ENCODE measurements around the gene MOB3A. TPM values are rescaled to one million over a fixed set of nuclear protein-coding genes. Genes with fewer than 3 reads are reported as not detected.

The MOB3A gene
- total RNA-seq, 1 donor = 36.7 TPM

- no peak for DNase-seq (ENCODE audit: low read depth)
- no peak for TF ChIP-seq CTCF (IDR thresholded peaks at IDR 0.05; ENCODE audit: insufficient read depth, low read depth, low read length)
- H3K4me3 ChIP-seq (ENCODE audit: low read depth, low read length) = no peak overlapping the region
Measured at GRCh38 chr19:2117215-2117960, 21.3 kb upstream of the MOB3A start.

GRCh38 chr19:2116507-2116906, 20.4 kb upstream of the MOB3A start:
- DNase-seq (ENCODE audit: low read depth) = no peak
- no peak for TF ChIP-seq CTCF (IDR thresholded peaks at IDR 0.05; ENCODE audit: insufficient read depth, low read depth, low read length)
- H3K4me3 ChIP-seq (ENCODE audit: low read depth, low read length) = no peak overlapping the region

- H3K4me3 ChIP-seq (ENCODE audit: low read depth, low read length) = no peak overlapping the region
- DNase-seq (ENCODE audit: low read depth) = no peak
- TF ChIP-seq CTCF (IDR thresholded peaks at IDR 0.05; ENCODE audit: insufficient read depth, low read depth, low read length) = no peak
Measured at GRCh38 chr19:2115911-2116426, 19.8 kb upstream of the MOB3A start.

DNA sequence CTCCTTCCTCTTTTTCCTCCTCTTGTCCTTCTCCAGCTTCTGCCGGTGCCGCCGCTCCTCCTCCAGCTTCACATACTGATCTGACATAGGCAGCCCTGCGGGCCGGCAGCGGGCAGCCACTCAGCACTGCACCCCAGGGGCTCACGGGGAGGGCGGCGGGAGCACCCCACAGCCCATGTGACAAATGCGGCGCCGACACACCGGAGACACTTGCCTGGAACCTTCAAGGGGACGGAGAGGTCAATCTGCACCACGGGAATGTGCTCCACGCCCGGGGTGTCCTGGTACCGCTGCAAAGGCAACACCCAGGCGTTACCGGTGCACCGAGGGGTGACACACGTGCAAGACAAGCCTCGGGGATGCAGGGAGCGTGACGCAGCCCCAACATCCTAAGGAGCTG, 19.2 kb upstream of the MOB3A start:
- no peak overlapping the region for H3K4me3 ChIP-seq (ENCODE audit: low read depth, low read length)
- TF ChIP-seq CTCF (IDR thresholded peaks at IDR 0.05; ENCODE audit: insufficient read depth, low read depth, low read length) = no peak
- DNase-seq (ENCODE audit: low read depth) = no peak

DNA sequence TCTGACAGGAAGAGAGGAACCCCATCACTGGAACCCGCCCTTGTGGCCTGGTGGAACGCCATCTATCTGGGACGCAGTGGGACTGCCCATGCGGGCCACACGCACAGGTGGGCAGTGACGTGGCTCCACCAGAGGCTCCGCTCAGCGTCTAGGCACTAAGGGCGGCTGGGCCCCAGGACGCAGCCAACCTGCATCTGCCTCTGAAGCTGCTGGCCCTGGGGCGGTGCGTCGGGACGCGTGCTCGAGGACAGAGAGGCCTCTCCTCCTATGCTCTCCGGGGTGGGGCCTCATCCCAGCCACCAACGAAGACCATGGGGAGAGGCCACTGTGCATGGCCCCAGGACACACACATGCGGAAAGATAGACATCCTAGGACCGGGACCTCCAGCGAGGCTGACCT, 18.7 kb upstream of the MOB3A start:
- no peak for TF ChIP-seq CTCF (IDR thresholded peaks at IDR 0.05; ENCODE audit: insufficient read depth, low read depth, low read length)
- DNase-seq (ENCODE audit: low read depth) = no peak
- no peak overlapping the region for H3K4me3 ChIP-seq (ENCODE audit: low read depth, low read length)

- no peak overlapping the region for H3K4me3 ChIP-seq (ENCODE audit: low read depth, low read length)
- no peak for DNase-seq (ENCODE audit: low read depth)
- TF ChIP-seq CTCF (IDR thresholded peaks at IDR 0.05; ENCODE audit: insufficient read depth, low read depth, low read length) = no peak
Measured at GRCh38 chr19:2114218-2114617, 18.1 kb upstream of the MOB3A start.

All from fibroblast of villous mesenchyme (primary cell).